Activated naive CD4-positive, alpha-beta T cell treated with anti-CD3 and anti-CD28 coated beads, Interleukin-2, amount 10 ng/mL, durations not matched to agents 7 days and 5 days (primary cell): ENCODE data around the gene EIF4B.
A peak's percentile ranks its signal among the peaks of the same experiment; 100 is the strongest.

Experiments used
- CTCF ChIA-PET: fragments of 350-600 bp; sonication (Branson Sonifier 250); formaldehyde crosslinking; loops from one replicate; lab custom pipeline; 2021; ENCODE audit warnings: antibody characterized with exemption; lab: Charles Lee
- DNase-seq: peaks from one replicate; pipeline ENCODE4 v3.0.0-alpha.2; 2020
- H3K27ac Mint-ChIP-seq: one replicate; pipeline ENCODE4 v1.8.0; 2021; ENCODE audit warnings: mild to moderate bottlenecking, moderate library complexity, mixed read lengths
- H3K27me3 Mint-ChIP-seq: one replicate; pipeline ENCODE4 v1.8.0; 2021; ENCODE audit warnings: mild to moderate bottlenecking, mixed read lengths
- H3K36me3 Mint-ChIP-seq: one replicate; pipeline ENCODE4 v1.8.0; 2021; ENCODE audit warnings: mixed read lengths
- H3K4me1 Mint-ChIP-seq: one replicate; pipeline ENCODE4 v1.8.0; 2021; ENCODE audit warnings: mixed read lengths
- H3K4me3 Mint-ChIP-seq: one replicate; pipeline ENCODE4 v1.8.0; 2021; ENCODE audit warnings: mild to moderate bottlenecking, moderate library complexity, mixed read lengths
- H3K9me3 Mint-ChIP-seq: one replicate; pipeline ENCODE4 v1.8.0; 2021; ENCODE audit warnings: mixed read lengths

Gene EIF4B

GRCh38 chr12:53052419-53053217, 46.4 kb downstream of the EIF4B start:
- H3K4me1 Mint-ChIP-seq = peaks cover 32% of the 10 kb centered on the region
- H3K9me3 Mint-ChIP-seq = no peaks in the 10 kb centered on the region
- H3K36me3 Mint-ChIP-seq = no peaks in the 10 kb centered on the region
- CTCF ChIA-PET = interaction anchor here (0.8 to 6.2 kb wide), 7 partner anchors 7 to 87 kb away, joined by 3 to 33 read pairs (median 6); partner anchors contain the start of gene SPRYD3
- peaks cover 47% of the 10 kb centered on the region for H3K27me3 Mint-ChIP-seq
- no peak for DNase-seq
- no peak overlapping the region for H3K27ac Mint-ChIP-seq
- H3K4me3 Mint-ChIP-seq = no peak overlapping the region

DNA sequence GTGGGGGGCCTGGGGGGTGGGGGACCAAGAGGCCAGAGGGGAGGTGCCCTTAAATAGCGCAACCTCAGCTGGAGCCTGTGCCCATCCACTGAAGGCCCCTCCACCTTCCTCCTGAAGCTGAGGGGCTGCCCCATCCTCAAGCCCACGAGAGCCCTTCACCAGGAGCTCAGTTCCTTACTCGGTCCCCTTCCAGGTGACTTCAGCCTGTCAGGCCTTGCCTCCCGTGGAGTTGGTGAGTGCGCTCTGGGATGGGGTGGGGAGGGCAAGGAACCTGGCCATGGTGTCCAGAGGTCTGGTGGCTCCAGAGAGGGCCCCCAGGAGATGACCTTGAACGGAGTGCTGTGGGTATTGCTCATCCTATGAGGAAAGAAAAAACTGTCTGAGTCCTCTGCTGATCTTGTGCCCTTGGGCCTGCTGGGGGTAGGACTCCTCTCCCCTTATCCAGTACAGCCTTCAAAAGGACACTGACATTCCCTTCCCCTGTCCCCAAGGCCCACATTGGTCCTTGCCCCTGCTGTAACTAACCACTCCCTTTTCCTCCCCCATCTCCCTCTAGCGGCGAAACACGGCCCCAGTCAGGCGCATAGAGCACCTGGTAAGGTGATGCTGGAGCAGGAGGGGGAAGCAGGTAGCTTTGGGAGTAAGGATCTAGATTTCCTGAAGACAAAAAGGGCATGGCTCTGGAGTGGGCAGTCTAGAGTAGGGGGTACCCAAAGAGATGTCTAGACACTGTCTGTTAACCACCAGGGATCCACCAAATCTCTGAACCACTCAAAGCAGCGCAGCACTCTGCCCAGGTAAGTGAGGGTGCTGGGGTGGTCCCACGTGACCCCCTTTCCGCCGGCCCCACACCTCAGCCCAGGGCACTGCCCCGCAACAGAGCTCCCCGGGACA, 47.2 kb downstream of the EIF4B start:
- CTCF ChIA-PET = interaction anchor here (0.6 to 6.2 kb wide), 12 partner anchors 8 to 173 kb away, joined by 3 to 33 read pairs (median 5); partner anchors contain the start of genes SOAT2 and SPRYD3
- peaks cover 55% of the 10 kb centered on the region for H3K27me3 Mint-ChIP-seq
- peak; percentile 68 for DNase-seq
- peaks cover 32% of the 10 kb centered on the region for H3K4me1 Mint-ChIP-seq
- H3K4me3 Mint-ChIP-seq = peak overlapping the region; percentile 91
- H3K9me3 Mint-ChIP-seq = no peaks in the 10 kb centered on the region
- peak overlapping the region; percentile 89 for H3K27ac Mint-ChIP-seq
- H3K36me3 Mint-ChIP-seq = no peaks in the 10 kb centered on the region

DNA sequence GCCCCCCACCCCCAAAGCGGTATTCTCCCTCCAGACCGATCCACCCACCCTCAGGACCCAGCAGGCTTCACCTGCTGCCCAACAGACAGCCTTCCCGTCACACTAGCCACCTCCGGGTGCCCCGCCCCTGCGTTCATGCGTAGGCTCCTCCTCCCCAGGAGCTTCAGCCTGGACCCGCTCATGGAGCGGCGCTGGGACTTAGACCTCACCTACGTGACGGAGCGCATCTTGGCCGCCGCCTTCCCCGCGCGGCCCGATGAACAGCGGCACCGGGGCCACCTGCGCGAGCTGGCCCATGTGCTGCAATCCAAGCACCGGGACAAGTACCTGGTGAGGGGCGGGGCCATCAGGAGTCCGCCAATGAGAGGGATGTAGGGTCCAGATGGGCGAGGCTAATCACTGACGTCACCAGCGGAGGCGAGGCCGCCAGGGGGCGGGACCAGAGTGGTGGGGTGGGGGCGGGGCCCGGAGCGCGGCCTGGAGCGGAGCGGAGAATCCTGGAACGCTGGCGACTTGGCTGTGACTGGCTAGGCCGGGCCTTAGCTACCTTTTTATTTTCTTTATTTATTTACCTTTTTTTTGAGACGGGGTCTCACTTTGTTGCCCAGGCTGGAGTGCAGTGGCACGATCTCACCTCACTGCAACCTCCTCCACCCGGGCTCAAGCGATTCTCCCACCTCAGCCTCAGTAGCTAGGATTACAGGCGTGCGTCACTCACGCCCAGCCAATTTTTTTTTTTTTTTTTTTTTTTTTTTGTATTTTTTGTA, 48.0 kb downstream of the EIF4B start:
- CTCF ChIA-PET = interaction anchor here (0.6 to 6.2 kb wide), 10 partner anchors 8 to 174 kb away, joined by 3 to 33 read pairs (median 5); partner anchors contain the start of genes SOAT2 and SPRYD3
- Mint-ChIP-seq H3K4me3 (peak overlapping the region; percentile 91), H3K27me3 (peaks cover 55% of the 10 kb centered on the region), H3K4me1 (peaks cover 24% of the 10 kb centered on the region), H3K9me3 (no peaks in the 10 kb centered on the region), H3K27ac (peak overlapping the region; percentile 89), H3K36me3 (no peaks in the 10 kb centered on the region)
- DNase-seq = peak; percentile 96

- CTCF ChIA-PET = interaction anchor here (0.6 to 6.2 kb wide), 6 partner anchors 9 to 66 kb away, joined by 3 to 33 read pairs (median 11); no protein-coding TSS in a partner anchor
Measured at GRCh38 chr12:53055471-53056266, 49.4 kb downstream of the EIF4B start.

DNA sequence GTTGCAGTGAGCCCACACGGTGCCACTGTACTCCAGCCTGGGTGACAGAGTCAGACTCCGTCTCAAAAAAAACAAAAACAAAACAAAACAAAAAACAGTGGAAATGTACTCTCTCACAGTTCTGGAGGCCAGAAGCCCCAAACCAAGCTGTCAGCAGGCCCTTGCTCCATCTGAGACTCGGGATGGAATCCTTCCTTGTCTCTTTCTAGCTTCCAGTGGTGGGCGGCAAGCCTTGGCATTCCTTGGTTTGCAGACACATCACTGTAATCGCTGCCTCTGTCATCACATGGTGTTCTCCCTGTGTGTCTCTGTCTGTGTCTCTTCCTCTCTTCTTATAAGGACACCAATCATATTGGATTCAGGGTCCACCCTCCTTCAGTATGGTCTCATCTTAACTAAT, 50.0 kb downstream of the EIF4B start:
- H3K4me3 Mint-ChIP-seq = no peak overlapping the region
- H3K4me1 Mint-ChIP-seq = peaks cover 21% of the 10 kb centered on the region
- no peak for DNase-seq
- H3K36me3 Mint-ChIP-seq = no peaks in the 10 kb centered on the region
- H3K9me3 Mint-ChIP-seq = no peaks in the 10 kb centered on the region
- H3K27ac Mint-ChIP-seq = no peak overlapping the region
- CTCF ChIA-PET = interaction anchor here (3.3 to 6.2 kb wide), 2 partner anchors 8 to 11 kb away, joined by 28 to 33 read pairs; no protein-coding TSS in a partner anchor
- H3K27me3 Mint-ChIP-seq = peaks cover 49% of the 10 kb centered on the region

More at GRCh38 chr12:53055471-53056266, 49.4 kb downstream of the EIF4B start:
- no peak for DNase-seq
- Mint-ChIP-seq H3K27ac (no peak overlapping the region), H3K9me3 (no peaks in the 10 kb centered on the region), H3K4me3 (peak overlapping the region; percentile 13), H3K27me3 (peaks cover 50% of the 10 kb centered on the region), H3K4me1 (peaks cover 21% of the 10 kb centered on the region), H3K36me3 (no peaks in the 10 kb centered on the region)

DNA sequence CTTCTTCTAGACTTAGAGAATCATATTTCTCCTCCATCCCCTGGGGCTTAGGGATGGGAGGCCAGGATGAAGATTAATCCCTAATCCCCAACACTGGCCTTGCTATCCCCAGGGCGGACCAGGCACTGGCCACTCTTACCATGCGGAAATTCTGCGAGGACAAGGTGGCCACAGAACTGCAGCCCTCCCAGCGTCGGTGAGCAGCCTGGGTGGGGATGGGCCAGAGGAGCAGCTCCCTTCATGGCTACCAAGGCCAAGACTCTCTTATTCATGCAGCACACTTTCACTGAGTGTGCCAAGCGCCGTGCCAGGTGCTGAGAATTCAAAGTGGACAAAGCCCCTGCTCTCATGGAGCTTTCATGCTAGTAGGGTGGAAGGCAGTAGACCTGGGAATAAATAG, 50.6 kb downstream of the EIF4B start:
- Mint-ChIP-seq H3K4me3 (no peak overlapping the region), H3K27ac (no peak overlapping the region), H3K4me1 (peaks cover 21% of the 10 kb centered on the region), H3K27me3 (peaks cover 51% of the 10 kb centered on the region), H3K9me3 (no peaks in the 10 kb centered on the region), H3K36me3 (no peaks in the 10 kb centered on the region)
- DNase-seq = no peak
- CTCF ChIA-PET = interaction anchor here (1.2 to 6.2 kb wide), 5 partner anchors 8 to 43 kb away, joined by 3 to 33 read pairs (median 6); no protein-coding TSS in a partner anchor

DNA sequence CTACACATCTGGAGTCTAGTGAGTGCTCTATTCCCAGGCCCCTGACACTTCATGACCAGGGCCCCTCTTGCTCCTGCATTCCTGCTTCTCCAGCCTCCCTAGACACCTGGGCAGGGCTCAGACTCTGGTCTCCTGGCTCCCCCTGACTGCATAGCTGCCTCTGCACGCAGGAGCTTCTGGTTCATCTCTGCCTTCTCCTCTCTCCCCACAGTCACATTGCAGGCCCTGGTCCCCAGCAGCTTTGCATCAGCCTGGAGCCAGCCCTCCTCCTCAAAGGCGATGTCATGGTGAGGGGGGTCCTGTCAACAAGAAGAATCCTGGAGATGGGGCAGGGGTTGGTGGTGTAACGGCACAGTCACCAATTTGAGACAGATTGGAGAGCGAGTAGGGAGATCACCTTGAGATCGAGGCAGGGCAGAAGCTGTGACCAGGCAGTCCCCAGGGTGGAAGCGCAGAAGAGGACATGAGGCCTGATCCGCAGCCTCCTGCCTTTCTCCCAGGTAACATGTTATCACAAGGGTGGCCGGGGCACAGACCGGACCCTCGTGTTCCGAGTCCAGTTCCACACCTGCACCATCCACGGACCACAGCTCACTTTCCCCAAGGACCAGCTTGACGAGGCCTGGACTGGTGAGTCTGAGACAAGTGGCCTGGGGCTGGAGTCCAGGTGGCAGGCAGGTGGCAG, 51.7 kb downstream of the EIF4B start:
- Mint-ChIP-seq H3K4me3 (no peak overlapping the region), H3K27me3 (peaks cover 51% of the 10 kb centered on the region), H3K9me3 (no peaks in the 10 kb centered on the region), H3K4me1 (peaks cover 18% of the 10 kb centered on the region), H3K36me3 (no peaks in the 10 kb centered on the region), H3K27ac (peak overlapping the region; percentile 47)
- CTCF ChIA-PET = interaction anchor here (1.2 to 6.2 kb wide), 4 partner anchors 8 to 41 kb away, joined by 3 to 33 read pairs (median 6); no protein-coding TSS in a partner anchor
- DNase-seq = no peak

DNA sequence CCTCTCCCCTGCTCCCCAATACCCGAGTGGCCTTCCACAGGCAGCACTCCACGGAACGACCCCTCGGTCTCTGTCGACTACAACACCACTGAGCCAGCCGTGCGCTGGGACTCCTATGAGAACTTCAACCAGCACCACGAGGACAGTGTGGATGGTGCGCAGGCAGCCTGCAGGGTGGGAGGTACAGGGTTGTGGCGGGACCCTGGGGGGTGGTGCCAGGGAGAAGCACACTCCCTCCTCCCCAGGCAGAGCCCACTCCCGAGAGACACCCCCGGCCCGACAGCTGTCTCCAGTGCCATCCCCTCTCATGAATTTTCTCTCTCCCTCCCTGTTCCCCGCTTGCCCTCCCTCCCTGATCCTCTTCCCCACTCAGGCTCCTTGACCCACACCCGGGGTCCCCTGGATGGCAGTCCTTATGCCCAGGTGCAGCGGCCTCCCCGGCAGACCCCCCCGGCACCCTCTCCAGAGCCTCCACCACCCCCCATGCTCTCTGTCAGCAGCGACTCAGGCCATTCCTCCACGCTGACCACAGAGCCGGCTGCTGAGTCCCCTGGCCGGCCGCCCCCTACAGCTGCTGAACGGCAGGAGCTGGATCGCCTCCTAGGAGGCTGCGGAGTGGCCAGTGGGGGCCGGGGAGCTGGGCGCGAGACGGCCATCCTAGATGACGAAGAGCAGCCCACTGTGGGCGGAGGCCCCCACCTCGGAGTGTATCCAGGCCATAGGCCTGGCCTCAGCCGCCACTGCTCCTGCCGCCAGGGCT, 52.6 kb downstream of the EIF4B start:
- H3K9me3 Mint-ChIP-seq = no peaks in the 10 kb centered on the region
- CTCF ChIA-PET = interaction anchor here (6.2 kb wide), 1 partner anchor 13 kb away, joined by 33 read pairs; no protein-coding TSS in a partner anchor

GRCh38 chr12:53059434-53060063, 53.3 kb downstream of the EIF4B start:
- Mint-ChIP-seq H3K27ac (no peak overlapping the region), H3K4me1 (peaks cover 9% of the 10 kb centered on the region), H3K9me3 (no peaks in the 10 kb centered on the region)

More for the DNA sequence above, 52.6 kb downstream of the EIF4B start:
- Mint-ChIP-seq H3K27ac (no peak overlapping the region), H3K4me1 (peaks cover 14% of the 10 kb centered on the region), H3K27me3 (peaks cover 51% of the 10 kb centered on the region), H3K36me3 (no peaks in the 10 kb centered on the region), H3K4me3 (no peak overlapping the region)
- DNase-seq = no peak

GRCh38 chr12:53060064-53060720, 53.9 kb downstream of the EIF4B start:
- Mint-ChIP-seq H3K27ac (no peak overlapping the region), H3K4me1 (peaks cover 6% of the 10 kb centered on the region), H3K4me3 (no peak overlapping the region), H3K27me3 (peaks cover 46% of the 10 kb centered on the region), H3K36me3 (peaks cover 7% of the 10 kb centered on the region), H3K9me3 (no peaks in the 10 kb centered on the region)
- CTCF ChIA-PET = no interaction called here
- DNase-seq = no peak

More at GRCh38 chr12:53059434-53060063, 53.3 kb downstream of the EIF4B start:
- Mint-ChIP-seq H3K36me3 (peaks cover under 1% of the 10 kb centered on the region), H3K4me3 (no peak overlapping the region), H3K27me3 (peaks cover 46% of the 10 kb centered on the region)
- CTCF ChIA-PET = no interaction called here
- DNase-seq = no peak

GRCh38 chr12:53060721-53061276, 54.5 kb downstream of the EIF4B start:
- H3K27me3 Mint-ChIP-seq = peaks cover 41% of the 10 kb centered on the region
- no peak overlapping the region for H3K27ac Mint-ChIP-seq
- CTCF ChIA-PET = interaction anchor here (1.2 kb wide), 2 partner anchors 10 to 22 kb away, joined by 3 read pairs; no protein-coding TSS in a partner anchor
- H3K4me3 Mint-ChIP-seq = no peak overlapping the region
- H3K9me3 Mint-ChIP-seq = no peaks in the 10 kb centered on the region
- peaks cover under 1% of the 10 kb centered on the region for H3K4me1 Mint-ChIP-seq
- DNase-seq = no peak
- peaks cover 9% of the 10 kb centered on the region for H3K36me3 Mint-ChIP-seq
